SK-N-SH (cell line): Measurements from ENCODE around the gene C1orf159. TPM values are rescaled to one million over a fixed set of nuclear protein-coding genes. Genes with fewer than 3 reads are reported as not detected.
A peak's percentile ranks its signal among the peaks of the same experiment; 100 is the strongest.

Source experiments
- CTCF ChIA-PET: fragments of 300-600, 350-600 bp; formaldehyde crosslinking; extraction: SDS; loops from one replicate; lab custom pipeline; 2021; lab: Yijun Ruan, JAX
- POLR2A ChIA-PET: fragments of 350-600 bp; sonication (Branson Sonifier 250); formaldehyde crosslinking; extraction: SDS; loops from one replicate; lab custom pipeline; 2020; ENCODE audit warnings: antibody characterized with exemption, inconsistent platforms; lab: Yijun Ruan, JAX
- DNase-seq: peaks from one replicate; pipeline ENCODE4 v3.0.0; 2012
- H2AFZ ChIP-seq: fragments of 200-600 bp; sonication (generic); 2 replicates; pipeline ENCODE4 v1.8.1; 2016; ENCODE audit warnings: antibody characterized with exemption, mild to moderate bottlenecking, low read depth
- H3F3A ChIP-seq: fragments of 200-600 bp; sonication (generic); replicated peaks from 2 replicates; pipeline ENCODE3; 2016; ENCODE audit warnings: antibody characterized with exemption, mild to moderate bottlenecking; ENCODE audit not compliant: insufficient read depth
- H3K27ac ChIP-seq, 2 experiments: fragments of 200-500 bp in 1 of 2; fragments of 200-600 bp in 1 of 2; sonication (Bioruptor generic) in 1 of 2; sonication (generic), shearing (Covaris generic) in 1 of 2; 2 replicates each; pipeline versions ENCODE4 v1.5.1 to v1.6.1; 2014 to 2016; ENCODE audit warnings: low read depth in 2 of 2, inconsistent platforms in 1 of 2, low read length in 1 of 2, mild to moderate bottlenecking in 1 of 2, mixed read lengths in 1 of 2
- H3K27me3 ChIP-seq: fragments of 200-600 bp; sonication (generic), shearing (Covaris generic); 2 replicates; pipeline ENCODE4 v1.6.1; 2016; ENCODE audit warnings: mixed run types; ENCODE audit not compliant: insufficient read depth
- H3K36me3 ChIP-seq, 2 experiments: fragments of 200-500 bp in 1 of 2; fragments of 200-600 bp in 1 of 2; sonication (Bioruptor generic) in 1 of 2; sonication (generic) in 1 of 2; replicated peaks in 1 of 2; 2 replicates each; pipeline versions ENCODE3 to v1.5.1; 2014 to 2016; ENCODE audit warnings: low read length in 1 of 2, mild to moderate bottlenecking in 1 of 2; ENCODE audit not compliant: insufficient read depth in 2 of 2, control insufficient read depth in 1 of 2
- H3K4me1 ChIP-seq, 2 experiments: fragments of 200-500 bp in 1 of 2; fragments of 200-600 bp in 1 of 2; sonication (Bioruptor generic) in 1 of 2; sonication (generic), shearing (Covaris generic) in 1 of 2; 2 replicates each; pipeline versions ENCODE4 v1.5.1 to v1.6.1; 2014 to 2016; ENCODE audit warnings: low read depth in 1 of 2, low read length in 1 of 2, mixed run types in 1 of 2; ENCODE audit not compliant: insufficient read depth in 2 of 2, control insufficient read depth in 1 of 2
- H3K4me2 ChIP-seq: fragments of 200-600 bp; sonication (generic), shearing (Covaris generic); 2 replicates; pipeline ENCODE4 v1.6.1; 2017; ENCODE audit warnings: mixed run types
- H3K4me3 ChIP-seq, 2 experiments: fragments of 200-500 bp in 1 of 2; fragments of 200-600 bp in 1 of 2; sonication (Bioruptor generic) in 1 of 2; sonication (generic), shearing (Covaris generic) in 1 of 2; 2 replicates each; pipeline versions ENCODE4 v1.5.1 to v1.8.1; 2014 to 2016; ENCODE audit warnings: low read depth in 2 of 2, inconsistent platforms in 1 of 2, low read length in 1 of 2, mild to moderate bottlenecking in 1 of 2, mixed read lengths in 1 of 2, moderate library complexity in 1 of 2
- H3K79me2 ChIP-seq: fragments of 200-600 bp; sonication (generic); 2 replicates; pipeline ENCODE4 v1.8.1; 2017; ENCODE audit warnings: mild to moderate bottlenecking; ENCODE audit not compliant: insufficient read depth
- H3K9ac ChIP-seq: fragments of 200-600 bp; sonication (generic); 2 replicates; pipeline ENCODE4 v1.6.1; 2017; ENCODE audit warnings: mixed run types
- H3K9me2 ChIP-seq: fragments of 200-600 bp; sonication (generic); 2 replicates; pipeline ENCODE4 v1.6.1; 2017; ENCODE audit warnings: mixed run types
- H3K9me3 ChIP-seq: fragments of 200-600 bp; sonication (generic); 2 replicates; pipeline ENCODE4 v1.6.1; 2017; ENCODE audit warnings: mixed run types, mild to moderate bottlenecking, moderate library complexity
- H4K20me1 ChIP-seq: fragments of 200-600 bp; sonication (generic); 2 replicates; pipeline ENCODE4 v1.6.1; 2017; ENCODE audit warnings: mild to moderate bottlenecking, mixed run types; ENCODE audit not compliant: insufficient read depth
- EP300 ChIP-seq, 2 experiments: IDR thresholded peaks; 2 replicates each; pipeline versions ENCODE4 v1.4.0 to v1.6.1; 2012; ENCODE audit warnings: borderline replicate concordance in 1 of 2, low read depth in 1 of 2, low read length in 1 of 2
- FOXJ3 ChIP-seq: sonication (generic); formaldehyde crosslinking; IDR thresholded peaks from 2 replicates; pipeline ENCODE4 v1.5.1; 2020; ENCODE audit warnings: mild to moderate bottlenecking, missing genetic modification reagents
- JUND ChIP-seq: IDR thresholded peaks from 2 replicates; pipeline ENCODE4 v1.4.0; 2012
- MAX ChIP-seq: IDR thresholded peaks from 2 replicates; pipeline ENCODE4 v1.4.0; 2012; ENCODE audit warnings: low read depth
- MEF2A ChIP-seq: IDR thresholded peaks from 2 replicates; pipeline ENCODE4 v1.4.0; 2012; ENCODE audit warnings: low read depth, borderline replicate concordance
- MXI1 ChIP-seq: IDR thresholded peaks from 2 replicates; pipeline ENCODE4 v1.6.1; 2012; ENCODE audit warnings: mild to moderate bottlenecking, low read depth, low read length, improper control_type of control experiment
- PBX3 ChIP-seq: IDR thresholded peaks from 2 replicates; pipeline ENCODE4; 2012
- POLR2AphosphoS5 ChIP-seq: IDR thresholded peaks from 2 replicates; pipeline ENCODE4 v1.6.1; 2012; ENCODE audit warnings: low read depth, low read length
- REST ChIP-seq: IDR thresholded peaks from 2 replicates; pipeline ENCODE4 v1.6.1; 2012; ENCODE audit warnings: mild to moderate bottlenecking, low read depth, low read length, moderate library complexity
- RXRA ChIP-seq: IDR thresholded peaks from 2 replicates; pipeline ENCODE4 v1.4.0; 2012; ENCODE audit warnings: low read depth, mild to moderate bottlenecking, borderline replicate concordance
- SMC3 ChIP-seq: IDR thresholded peaks from 2 replicates; pipeline ENCODE4 v1.6.1; 2012; ENCODE audit warnings: low read depth, low read length, improper control_type of control experiment
- TEAD4 ChIP-seq: IDR thresholded peaks from 2 replicates; pipeline ENCODE4 v1.4.0; 2012; ENCODE audit warnings: mild to moderate bottlenecking, borderline replicate concordance; ENCODE audit not compliant: insufficient read depth
- USF1 ChIP-seq: IDR thresholded peaks from 2 replicates; pipeline ENCODE4 v1.4.0; 2012; ENCODE audit warnings: low read depth, borderline replicate concordance
- WGBS: methylation state at CpG from one replicate; pipeline ENCODE4 v1.1.6; 2017; ENCODE audit warnings: low lambda C conversion rate; 5-methylcytosine and 5-hydroxymethylcytosine counted together
- polyA plus RNA-seq, 3 experiments: library from polyadenylated mRNA; depleted of rRNA; stranded (reverse); fragments of >200 nt; gene quantifications; 2 replicates each; pipeline ENCODE4 v1.2.3, GENCODE V29; 2012
- TF ChIP-seq, protein P1 (sequence below): fragments of 200-600 bp; sonication (generic); IDR thresholded peaks from 2 replicates; pipeline ENCODE4 v1.6.1; 2017; ENCODE audit warnings: antibody characterized with exemption, mild to moderate bottlenecking, moderate library complexity
- TF ChIP-seq, protein P2 (sequence below): fragments of 150-350 bp; IDR thresholded peaks from 2 replicates; pipeline ENCODE4 v1.6.1; 2016; ENCODE audit warnings: mild to moderate bottlenecking, low read depth, low read length

C1orf159 gene
- polyA plus RNA-seq, 1 of the 3 experiments (the other 2 are of a cell fraction), result 10.2 TPM

- Histone ChIP-seq H3K79me2 (no peaks in the 10 kb centered on the region), H3K9me3 (no peaks in the 10 kb centered on the region), H3K9me2 (no peaks in the 10 kb centered on the region), H3K9ac (no peak overlapping the region), H3K4me2 (peak overlapping the region; percentile 60; the same call in 1 of the 2 replicates), H2AFZ (no peak overlapping the region), H3F3A (peaks cover 9% of the 10 kb centered on the region), H3K4me3 (peak overlapping the region in 1 of 2 experiments; percentile 59; a peak in 2 of 4 replicates), H3K4me1 (peaks cover 0 to 4% of the 10 kb centered on the region in 2 experiments; a peak in 1 of 4 replicates), H3K36me3 (no peaks in the 10 kb centered on the region), H3K27me3 (peaks cover 20% of the 10 kb centered on the region; the same call in 1 of the 2 replicates), H3K27ac (no peak overlapping the region), H4K20me1 (no peaks in the 10 kb centered on the region)
- 52% methylated on average over 5 of the region's 40 CpGs for WGBS
- no peak for DNase-seq
- POLR2A ChIA-PET, result interaction anchor here (0.6 to 1.0 kb wide), 2 partner anchors 9 to 465 kb away, joined by 3 read pairs; no protein-coding TSS in a partner anchor
- CTCF ChIA-PET, result interaction anchor here (2.4 to 15.4 kb wide), 4 partner anchors 10 to 87 kb away, joined by 11 to 216 read pairs (median 14); partner anchors contain the start of gene PERM1
- TF ChIP-seq, protein P1, sequence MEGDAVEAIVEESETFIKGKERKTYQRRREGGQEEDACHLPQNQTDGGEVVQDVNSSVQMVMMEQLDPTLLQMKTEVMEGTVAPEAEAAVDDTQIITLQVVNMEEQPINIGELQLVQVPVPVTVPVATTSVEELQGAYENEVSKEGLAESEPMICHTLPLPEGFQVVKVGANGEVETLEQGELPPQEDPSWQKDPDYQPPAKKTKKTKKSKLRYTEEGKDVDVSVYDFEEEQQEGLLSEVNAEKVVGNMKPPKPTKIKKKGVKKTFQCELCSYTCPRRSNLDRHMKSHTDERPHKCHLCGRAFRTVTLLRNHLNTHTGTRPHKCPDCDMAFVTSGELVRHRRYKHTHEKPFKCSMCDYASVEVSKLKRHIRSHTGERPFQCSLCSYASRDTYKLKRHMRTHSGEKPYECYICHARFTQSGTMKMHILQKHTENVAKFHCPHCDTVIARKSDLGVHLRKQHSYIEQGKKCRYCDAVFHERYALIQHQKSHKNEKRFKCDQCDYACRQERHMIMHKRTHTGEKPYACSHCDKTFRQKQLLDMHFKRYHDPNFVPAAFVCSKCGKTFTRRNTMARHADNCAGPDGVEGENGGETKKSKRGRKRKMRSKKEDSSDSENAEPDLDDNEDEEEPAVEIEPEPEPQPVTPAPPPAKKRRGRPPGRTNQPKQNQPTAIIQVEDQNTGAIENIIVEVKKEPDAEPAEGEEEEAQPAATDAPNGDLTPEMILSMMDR, result no peak
- no peak for TF ChIP-seq SMC3
- TF ChIP-seq JUND, result no peak
- TF ChIP-seq TEAD4, result no peak
- TF ChIP-seq, protein P2, sequence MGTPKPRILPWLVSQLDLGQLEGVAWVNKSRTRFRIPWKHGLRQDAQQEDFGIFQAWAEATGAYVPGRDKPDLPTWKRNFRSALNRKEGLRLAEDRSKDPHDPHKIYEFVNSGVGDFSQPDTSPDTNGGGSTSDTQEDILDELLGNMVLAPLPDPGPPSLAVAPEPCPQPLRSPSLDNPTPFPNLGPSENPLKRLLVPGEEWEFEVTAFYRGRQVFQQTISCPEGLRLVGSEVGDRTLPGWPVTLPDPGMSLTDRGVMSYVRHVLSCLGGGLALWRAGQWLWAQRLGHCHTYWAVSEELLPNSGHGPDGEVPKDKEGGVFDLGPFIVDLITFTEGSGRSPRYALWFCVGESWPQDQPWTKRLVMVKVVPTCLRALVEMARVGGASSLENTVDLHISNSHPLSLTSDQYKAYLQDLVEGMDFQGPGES, result no peak
- TF ChIP-seq RXRA, result no peak
- TF ChIP-seq REST, result no peak
- TF ChIP-seq PBX3, result no peak
- TF ChIP-seq USF1, result no peak
- TF ChIP-seq FOXJ3 (CRISPR knock-in tag), result no peak
- TF ChIP-seq EP300 (IDR thresholded peaks at IDR 0.05; ENCODE audit: borderline replicate concordance in 1 of 2, low read depth in 1 of 2, low read length in 1 of 2), result no peak
- no peak for TF ChIP-seq MAX
- no peak for TF ChIP-seq POLR2AphosphoS5
- TF ChIP-seq MEF2A, result no peak
- no peak for TF ChIP-seq MXI1
Observed at GRCh38 chr1:1069711-1070676, 45.9 kb downstream of the C1orf159 start.
